Glutamatergic neuron (in vitro differentiated cells): ENCODE data around the gene TMC1. TPM values are rescaled to one million over a fixed set of nuclear protein-coding genes. Genes with fewer than 3 reads are reported as not detected.

Source experiments
- DNase-seq: peaks from one replicate; pipeline ENCODE4 v3.0.0; 2022
- H3K27ac Mint-ChIP-seq: one replicate; pipeline ENCODE4 v1.8.0; 2020; ENCODE audit warnings: mild to moderate bottlenecking, mixed read lengths, inconsistent platforms; ENCODE audit not compliant: unreplicated experiment
- H3K27me3 Mint-ChIP-seq: one replicate; pipeline ENCODE4 v1.8.0; 2020; ENCODE audit warnings: mild to moderate bottlenecking, moderate library complexity, mixed read lengths, inconsistent platforms; ENCODE audit not compliant: unreplicated experiment
- H3K36me3 Mint-ChIP-seq: one replicate; pipeline ENCODE4 v1.8.0; 2020; ENCODE audit warnings: mild to moderate bottlenecking, mixed read lengths, inconsistent platforms; ENCODE audit not compliant: unreplicated experiment
- H3K4me1 Mint-ChIP-seq: one replicate; pipeline ENCODE4 v1.8.0; 2020; ENCODE audit warnings: mild to moderate bottlenecking, low read depth, mixed read lengths, inconsistent platforms; ENCODE audit not compliant: unreplicated experiment
- H3K4me3 Mint-ChIP-seq: one replicate; pipeline ENCODE4 v1.8.0; 2020; ENCODE audit warnings: mild to moderate bottlenecking, mixed read lengths, inconsistent platforms; ENCODE audit not compliant: unreplicated experiment
- H3K9me3 Mint-ChIP-seq: one replicate; pipeline ENCODE4 v1.8.0; 2020; ENCODE audit warnings: mild to moderate bottlenecking, moderate library complexity, mixed read lengths, inconsistent platforms; ENCODE audit not compliant: unreplicated experiment
- total RNA-seq: library from RNA; stranded (reverse); fragmentation: NEBNext Ultra II Directional; extraction: Animal tissue kit (Norgen Biotek cat#: 25700); gene quantifications from one replicate; pipeline ENCODE4 v1.2.1, GENCODE V29; 2021; ENCODE audit not compliant: unreplicated experiment
- TF ChIP-seq, protein P1 (sequence below): fragments of 200-600 bp; sonication (generic); IDR thresholded peaks from one replicate; pipeline ENCODE4 v1.5.0; 2021; ENCODE audit not compliant: partially characterized antibody, unreplicated experiment

TMC1 gene
- total RNA-seq, 1 donor from 2014 or later: not detected

GRCh38 chr9:72524820-72525540 lies 3.6 kb downstream of the TMC1 start:
- Mint-ChIP-seq H3K9me3 (peaks cover 5% of the 10 kb centered on the region), H3K4me1 (peaks cover 10% of the 10 kb centered on the region), H3K36me3 (no peaks in the 10 kb centered on the region), H3K27me3 (peaks cover 4% of the 10 kb centered on the region), H3K4me3 (no peak overlapping the region), H3K27ac (no peak overlapping the region)
- TF ChIP-seq, protein P1, sequence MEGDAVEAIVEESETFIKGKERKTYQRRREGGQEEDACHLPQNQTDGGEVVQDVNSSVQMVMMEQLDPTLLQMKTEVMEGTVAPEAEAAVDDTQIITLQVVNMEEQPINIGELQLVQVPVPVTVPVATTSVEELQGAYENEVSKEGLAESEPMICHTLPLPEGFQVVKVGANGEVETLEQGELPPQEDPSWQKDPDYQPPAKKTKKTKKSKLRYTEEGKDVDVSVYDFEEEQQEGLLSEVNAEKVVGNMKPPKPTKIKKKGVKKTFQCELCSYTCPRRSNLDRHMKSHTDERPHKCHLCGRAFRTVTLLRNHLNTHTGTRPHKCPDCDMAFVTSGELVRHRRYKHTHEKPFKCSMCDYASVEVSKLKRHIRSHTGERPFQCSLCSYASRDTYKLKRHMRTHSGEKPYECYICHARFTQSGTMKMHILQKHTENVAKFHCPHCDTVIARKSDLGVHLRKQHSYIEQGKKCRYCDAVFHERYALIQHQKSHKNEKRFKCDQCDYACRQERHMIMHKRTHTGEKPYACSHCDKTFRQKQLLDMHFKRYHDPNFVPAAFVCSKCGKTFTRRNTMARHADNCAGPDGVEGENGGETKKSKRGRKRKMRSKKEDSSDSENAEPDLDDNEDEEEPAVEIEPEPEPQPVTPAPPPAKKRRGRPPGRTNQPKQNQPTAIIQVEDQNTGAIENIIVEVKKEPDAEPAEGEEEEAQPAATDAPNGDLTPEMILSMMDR: no peak
- DNase-seq: no peak

- peak overlapping the region; percentile 73 for H3K4me3 Mint-ChIP-seq
- peaks cover 5% of the 10 kb centered on the region for H3K9me3 Mint-ChIP-seq
- no peaks in the 10 kb centered on the region for H3K36me3 Mint-ChIP-seq
- peaks cover 10% of the 10 kb centered on the region for H3K4me1 Mint-ChIP-seq
- H3K27ac Mint-ChIP-seq: peak overlapping the region; percentile 45
- peak; percentile 48 for DNase-seq
- TF ChIP-seq, protein P1: no peak
- peaks cover 4% of the 10 kb centered on the region for H3K27me3 Mint-ChIP-seq
Observed at GRCh38 chr9:72526901-72527800, 5.7 kb downstream of the TMC1 start.

DNA sequence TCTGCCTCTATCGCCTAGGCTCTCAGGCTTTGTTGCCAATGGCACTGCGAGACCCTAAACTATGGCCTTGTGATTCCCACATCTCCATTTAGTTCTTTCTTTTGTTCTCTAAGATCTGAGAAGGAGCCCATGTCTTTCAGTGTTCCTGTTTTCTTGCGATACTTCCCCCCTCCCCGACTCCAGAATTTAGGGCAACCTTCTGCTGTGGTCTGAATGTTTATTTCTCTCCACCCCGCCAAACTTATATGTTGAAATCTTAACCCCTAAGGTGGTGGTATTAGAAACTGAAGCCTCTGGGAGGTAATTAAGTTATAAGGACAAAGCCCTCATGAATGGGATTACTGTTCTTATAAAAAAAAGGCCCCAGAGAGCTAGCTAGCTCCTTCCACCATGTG lies 6.4 kb downstream of the TMC1 start:
- Mint-ChIP-seq H3K9me3 (peaks cover 5% of the 10 kb centered on the region), H3K4me3 (peak overlapping the region; percentile 73), H3K4me1 (peaks cover 10% of the 10 kb centered on the region), H3K36me3 (no peaks in the 10 kb centered on the region), H3K27me3 (peaks cover 4% of the 10 kb centered on the region), H3K27ac (peak overlapping the region; percentile 45)
- TF ChIP-seq, protein P1: no peak
- no peak for DNase-seq

DNA sequence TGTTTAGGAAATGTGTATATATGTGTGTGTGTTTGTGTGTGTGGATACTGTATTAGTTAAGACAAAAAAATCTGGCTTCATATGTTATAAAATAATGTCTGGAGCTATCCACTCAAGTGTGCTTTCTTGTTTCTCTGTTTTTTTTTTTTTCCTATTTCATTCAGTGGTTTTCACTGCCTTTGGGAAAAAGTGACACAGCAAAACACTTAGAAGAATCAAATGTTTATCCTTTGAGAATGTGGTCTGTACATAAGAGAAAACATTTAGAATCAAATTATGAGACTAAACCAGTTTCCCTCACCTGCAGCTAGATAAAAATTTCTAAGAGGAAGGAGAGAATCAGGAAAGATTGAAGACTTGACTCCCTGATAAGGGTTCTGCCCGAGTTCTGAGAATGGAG lies 8.1 kb downstream of the TMC1 start:
- no peak for DNase-seq
- Mint-ChIP-seq H3K27ac (no peak overlapping the region), H3K4me3 (no peak overlapping the region), H3K36me3 (no peaks in the 10 kb centered on the region), H3K27me3 (peaks cover 4% of the 10 kb centered on the region), H3K9me3 (peaks cover 5% of the 10 kb centered on the region), H3K4me1 (peaks cover 10% of the 10 kb centered on the region)
- TF ChIP-seq, protein P1: no peak
